DOHH2 (cell line): ENCODE data around the gene TEPSIN.

ENCODE experiments used
- H3F3A ChIP-seq: fragments of 200-600 bp; sonication (generic), shearing (Covaris generic); 2 replicates; pipeline ENCODE4 v1.6.0; 2016; ENCODE audit warnings: antibody characterized with exemption, mild to moderate bottlenecking; ENCODE audit not compliant: control insufficient read depth, insufficient read depth
- H3K27ac ChIP-seq: fragments of 200-600 bp; sonication (generic); 2 replicates; pipeline ENCODE4 v1.5.1; 2014; ENCODE audit warnings: low read depth, mild to moderate bottlenecking, low read length, moderate library complexity
- H3K27me3 ChIP-seq: fragments of 200-600 bp; sonication (generic); 2 replicates; pipeline ENCODE4 v1.6.1; 2014; ENCODE audit warnings: mild to moderate bottlenecking, low read length, mixed read lengths; ENCODE audit not compliant: control insufficient read depth
- H3K36me3 ChIP-seq: fragments of 200-600 bp; sonication (generic); 2 replicates; pipeline ENCODE4 v1.6.1; 2014; ENCODE audit warnings: mild to moderate bottlenecking, low read length, moderate library complexity, mixed read lengths; ENCODE audit not compliant: control insufficient read depth
- H3K4me1 ChIP-seq: fragments of 200-600 bp; sonication (generic); 2 replicates; pipeline ENCODE4 v1.6.1; 2014; ENCODE audit warnings: mild to moderate bottlenecking, low read length, mixed read lengths; ENCODE audit not compliant: control insufficient read depth
- H3K4me2 ChIP-seq: fragments of 200-600 bp; sonication (generic); 2 replicates; pipeline ENCODE4 v1.6.0; 2014; ENCODE audit warnings: mild to moderate bottlenecking, low read length, moderate library complexity
- H3K4me3 ChIP-seq: fragments of 200-600 bp; sonication (generic); 2 replicates; pipeline ENCODE4 v1.5.1; 2014; ENCODE audit warnings: mild to moderate bottlenecking, low read length, mixed read lengths
- H3K79me2 ChIP-seq: fragments of 200-600 bp; sonication (generic); 2 replicates; pipeline ENCODE4 v1.6.1; 2014; ENCODE audit warnings: mild to moderate bottlenecking, low read length, mixed read lengths; ENCODE audit not compliant: control insufficient read depth
- H3K9me2 ChIP-seq: fragments of 200-600 bp; sonication (generic); replicated peaks from 2 replicates; pipeline ENCODE4 v1.6.1; 2014; ENCODE audit warnings: mild to moderate bottlenecking, low read length, mixed read lengths; ENCODE audit not compliant: control insufficient read depth
- H3K9me3 ChIP-seq: fragments of 200-600 bp; sonication (generic); 2 replicates; pipeline ENCODE4 v1.6.1; 2014; ENCODE audit warnings: antibody characterized with exemption, low read length, mixed read lengths; ENCODE audit not compliant: control insufficient read depth, insufficient read depth
- H4K20me1 ChIP-seq: fragments of 200-600 bp; sonication (generic); 2 replicates; pipeline ENCODE4 v1.6.0; 2014; ENCODE audit warnings: low read depth, mild to moderate bottlenecking, antibody characterized with exemption, low read length, moderate library complexity; ENCODE audit not compliant: control insufficient read depth, insufficient read depth
- CTCF ChIP-seq: fragments of 200-600 bp; sonication (generic); IDR thresholded peaks from one replicate; pipeline ENCODE4 v1.5.1; 2014; ENCODE audit warnings: antibody characterized with exemption, mild to moderate bottlenecking, low read depth, low read length; ENCODE audit not compliant: poor library complexity, severe bottlenecking
- EZH2phosphoT487 ChIP-seq: fragments of 200-600 bp; sonication (generic); IDR thresholded peaks from 2 replicates; pipeline ENCODE4 v1.6.1; 2017; ENCODE audit warnings: borderline replicate concordance, mild to moderate bottlenecking, antibody characterized with exemption, low read length, moderate library complexity, mixed read lengths

The TEPSIN gene

GRCh38 chr17:81186203-81186602 is 52.7 kb downstream of the TEPSIN start:
- no peaks in the 10 kb centered on the region for H3K36me3 ChIP-seq
- H3K9me3 ChIP-seq = no peaks in the 10 kb centered on the region
- no peaks in the 10 kb centered on the region for H3K27me3 ChIP-seq
- H3K4me1 ChIP-seq = no peaks in the 10 kb centered on the region
- H3K4me3 ChIP-seq = no peak overlapping the region
- no peaks in the 10 kb centered on the region for H3F3A ChIP-seq
- no peaks in the 10 kb centered on the region for H3K79me2 ChIP-seq
- H3K9me2 ChIP-seq = no peaks in the 10 kb centered on the region
- TF ChIP-seq EZH2phosphoT487 (no peak), CTCF (no peak)
- H4K20me1 ChIP-seq = no peaks in the 10 kb centered on the region
- H3K4me2 ChIP-seq = no peak overlapping the region
- H3K27ac ChIP-seq = no peak overlapping the region

- H3K4me1 ChIP-seq = no peaks in the 10 kb centered on the region
- no peaks in the 10 kb centered on the region for H3K9me2 ChIP-seq
- H3K4me2 ChIP-seq = no peak overlapping the region
- no peaks in the 10 kb centered on the region for H4K20me1 ChIP-seq
- H3K9me3 ChIP-seq = no peaks in the 10 kb centered on the region
- TF ChIP-seq CTCF = no peak
- no peak for TF ChIP-seq EZH2phosphoT487
- H3K4me3 ChIP-seq = no peak overlapping the region
- H3K79me2 ChIP-seq = no peaks in the 10 kb centered on the region
- no peaks in the 10 kb centered on the region for H3K36me3 ChIP-seq
- H3K27ac ChIP-seq = no peak overlapping the region
- no peaks in the 10 kb centered on the region for H3K27me3 ChIP-seq
- H3F3A ChIP-seq = no peaks in the 10 kb centered on the region
Observed at GRCh38 chr17:81184555-81184954, 54.3 kb downstream of the TEPSIN start.

GRCh38 chr17:81183807-81184206 is 55.0 kb downstream of the TEPSIN start:
- Histone ChIP-seq H3K9me2 (no peaks in the 10 kb centered on the region), H4K20me1 (no peaks in the 10 kb centered on the region), H3K4me1 (no peaks in the 10 kb centered on the region), H3K27me3 (no peaks in the 10 kb centered on the region), H3K27ac (no peak overlapping the region), H3K36me3 (no peaks in the 10 kb centered on the region), H3F3A (no peaks in the 10 kb centered on the region), H3K4me2 (no peak overlapping the region), H3K9me3 (no peaks in the 10 kb centered on the region), H3K4me3 (no peak overlapping the region), H3K79me2 (no peaks in the 10 kb centered on the region)
- no peak for TF ChIP-seq EZH2phosphoT487
- no peak for TF ChIP-seq CTCF

GRCh38 chr17:81183316-81183715 is 55.5 kb downstream of the TEPSIN start:
- TF ChIP-seq EZH2phosphoT487 (no peak), CTCF (no peak)
- no peaks in the 10 kb centered on the region for H4K20me1 ChIP-seq
- H3K36me3 ChIP-seq = no peaks in the 10 kb centered on the region
- H3K79me2 ChIP-seq = no peaks in the 10 kb centered on the region
- H3K4me1 ChIP-seq = no peaks in the 10 kb centered on the region
- H3K4me2 ChIP-seq = no peak overlapping the region
- H3K27me3 ChIP-seq = no peaks in the 10 kb centered on the region
- no peak overlapping the region for H3K4me3 ChIP-seq
- H3K9me3 ChIP-seq = no peaks in the 10 kb centered on the region
- no peaks in the 10 kb centered on the region for H3F3A ChIP-seq
- H3K9me2 ChIP-seq = no peaks in the 10 kb centered on the region
- no peak overlapping the region for H3K27ac ChIP-seq
